Gastrocnemius medialis (tissue), 4 donors: ENCODE data around the gene CHAC2.

Source experiments
- CTCF ChIP-seq, 5 experiments: fragments of 450-650 bp in 3 of 5; fragments of 200-600 bp in 2 of 5; sonication (generic) in 2 of 5; IDR thresholded peaks in 4 of 5; conservative IDR thresholded peaks in 1 of 5; 1 replicate in 4 of 5; 2 replicates in 1 of 5; pipeline ENCODE4 v1.5.1; 2016 to 2019; ENCODE audit warnings: antibody characterized with exemption in 5 of 5, mild to moderate bottlenecking in 3 of 5, moderate library complexity in 3 of 5
- POLR2A ChIP-seq, 2 donors: fragments of 450-650 bp; IDR thresholded peaks; one replicate each; pipeline ENCODE4 v1.6.1; 2017; ENCODE audit warnings: antibody characterized with exemption in 2 of 2, mild to moderate bottlenecking in 2 of 2, moderate library complexity in 2 of 2

- TF ChIP-seq CTCF (IDR thresholded peaks at IDR 0.05 in 4 of 5, conservative IDR thresholded peaks at IDR 0.05 in 1 of 5) (no peak), POLR2A (IDR thresholded peaks at IDR 0.05) (no peak)
These were observed 2.7 kb downstream of the CHAC2 start for GRCh38 chr2:53770264-53770663.
